BJ (cell line): ENCODE data around the gene EXD1. TPM values are rescaled to one million over a fixed set of nuclear protein-coding genes. Genes with fewer than 3 reads are reported as not detected.

Experiments
- CTCF ChIA-PET: fragments of 350-600 bp; formaldehyde crosslinking; extraction: SDS; loops from one replicate; lab custom pipeline; 2021; ENCODE audit warnings: antibody characterized with exemption, inconsistent platforms; lab: Yijun Ruan, JAX
- POLR2A ChIA-PET: fragments of 300-600 bp; sonication (Branson Sonifier 250); formaldehyde crosslinking; extraction: SDS; loops from one replicate; lab custom pipeline; 2021; ENCODE audit warnings: antibody characterized with exemption; lab: Charles Lee
- DNase-seq: peaks from one replicate; pipeline ENCODE4 v3.0.0-alpha.2; 2011; ENCODE audit warnings: low read depth
- H3K27me3 ChIP-seq: 2 replicates; pipeline ENCODE4 v1.6.0; 2011; ENCODE audit warnings: low read length; ENCODE audit not compliant: control insufficient read depth, insufficient read depth
- H3K36me3 ChIP-seq: 2 replicates; pipeline ENCODE4 v1.5.1; 2011; ENCODE audit warnings: low read length; ENCODE audit not compliant: control insufficient read depth, insufficient read depth
- H3K4me3 ChIP-seq: 2 replicates; pipeline ENCODE4 v1.5.1; 2011; ENCODE audit warnings: low read depth, mild to moderate bottlenecking, control low read depth, low read length
- polyA plus RNA-seq: library from polyadenylated mRNA; depleted of rRNA; stranded (reverse); fragments of >200 nt; gene quantifications from 2 replicates; pipeline ENCODE4 v1.2.3, GENCODE V29; 2011
- TF ChIP-seq, protein P1 (sequence below): IDR thresholded peaks from 2 replicates; pipeline ENCODE4 v1.5.1; 2011; ENCODE audit warnings: low read depth, mild to moderate bottlenecking, control low read depth, inconsistent platforms, low read length, moderate library complexity; ENCODE audit not compliant: insufficient read depth

The EXD1 gene
- polyA plus RNA-seq, 1 experiment, result not detected

- POLR2A ChIA-PET, result no interaction called here
Measured at GRCh38 chr15:41161736-41162135, 68.8 kb downstream of the EXD1 start.

DNA sequence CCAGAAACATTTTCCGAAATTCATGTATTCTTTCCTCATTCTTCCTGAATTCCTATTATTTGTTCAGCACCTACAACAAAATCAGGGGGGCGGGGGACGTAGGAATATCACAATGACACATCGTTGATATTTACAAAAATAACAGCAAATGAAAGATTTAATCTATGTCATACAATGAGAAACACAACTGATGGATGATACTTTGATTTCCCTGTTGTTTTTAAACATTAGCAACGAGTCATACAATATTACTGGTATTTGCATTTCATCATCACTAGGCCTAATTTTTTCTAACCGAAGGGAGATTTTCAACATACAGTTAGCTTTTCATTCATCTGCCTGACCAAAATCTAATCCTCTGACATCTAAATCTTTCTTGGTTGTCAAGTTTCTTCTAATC is 69.2 kb downstream of the EXD1 start:
- TF ChIP-seq, protein P1, sequence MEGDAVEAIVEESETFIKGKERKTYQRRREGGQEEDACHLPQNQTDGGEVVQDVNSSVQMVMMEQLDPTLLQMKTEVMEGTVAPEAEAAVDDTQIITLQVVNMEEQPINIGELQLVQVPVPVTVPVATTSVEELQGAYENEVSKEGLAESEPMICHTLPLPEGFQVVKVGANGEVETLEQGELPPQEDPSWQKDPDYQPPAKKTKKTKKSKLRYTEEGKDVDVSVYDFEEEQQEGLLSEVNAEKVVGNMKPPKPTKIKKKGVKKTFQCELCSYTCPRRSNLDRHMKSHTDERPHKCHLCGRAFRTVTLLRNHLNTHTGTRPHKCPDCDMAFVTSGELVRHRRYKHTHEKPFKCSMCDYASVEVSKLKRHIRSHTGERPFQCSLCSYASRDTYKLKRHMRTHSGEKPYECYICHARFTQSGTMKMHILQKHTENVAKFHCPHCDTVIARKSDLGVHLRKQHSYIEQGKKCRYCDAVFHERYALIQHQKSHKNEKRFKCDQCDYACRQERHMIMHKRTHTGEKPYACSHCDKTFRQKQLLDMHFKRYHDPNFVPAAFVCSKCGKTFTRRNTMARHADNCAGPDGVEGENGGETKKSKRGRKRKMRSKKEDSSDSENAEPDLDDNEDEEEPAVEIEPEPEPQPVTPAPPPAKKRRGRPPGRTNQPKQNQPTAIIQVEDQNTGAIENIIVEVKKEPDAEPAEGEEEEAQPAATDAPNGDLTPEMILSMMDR, result no peak
- no peaks in the 10 kb centered on the region for H3K27me3 ChIP-seq
- ChIA-PET POLR2A (no interaction called here), CTCF (no interaction called here)
- no peak overlapping the region for H3K4me3 ChIP-seq
- DNase-seq, result no peak
- no peaks in the 10 kb centered on the region for H3K36me3 ChIP-seq

More at GRCh38 chr15:41161736-41162135, 68.8 kb downstream of the EXD1 start:
- no peak for DNase-seq
- CTCF ChIA-PET, result interaction anchor here (0.6 kb wide), 1 partner anchor 8 kb away, joined by 3 read pairs; no protein-coding TSS in a partner anchor
- Histone ChIP-seq H3K36me3 (no peaks in the 10 kb centered on the region), H3K4me3 (no peak overlapping the region), H3K27me3 (no peaks in the 10 kb centered on the region)
- TF ChIP-seq, protein P1, result no peak

GRCh38 chr15:41160639-41161315 is 69.8 kb downstream of the EXD1 start:
- H3K27me3 ChIP-seq, result no peaks in the 10 kb centered on the region
- CTCF ChIA-PET, result no interaction called here
- TF ChIP-seq, protein P1, result no peak
- POLR2A ChIA-PET, result no interaction called here
- H3K36me3 ChIP-seq, result no peaks in the 10 kb centered on the region
- no peak for DNase-seq
- H3K4me3 ChIP-seq, result no peak overlapping the region

- CTCF ChIA-PET, result interaction anchor here (0.6 kb wide), 1 partner anchor 10 kb away, joined by 3 read pairs; no protein-coding TSS in a partner anchor
- POLR2A ChIA-PET, result no interaction called here
- TF ChIP-seq, protein P1, result no peak
Measured at GRCh38 chr15:41154412-41154811, 76.1 kb downstream of the EXD1 start.

DNA sequence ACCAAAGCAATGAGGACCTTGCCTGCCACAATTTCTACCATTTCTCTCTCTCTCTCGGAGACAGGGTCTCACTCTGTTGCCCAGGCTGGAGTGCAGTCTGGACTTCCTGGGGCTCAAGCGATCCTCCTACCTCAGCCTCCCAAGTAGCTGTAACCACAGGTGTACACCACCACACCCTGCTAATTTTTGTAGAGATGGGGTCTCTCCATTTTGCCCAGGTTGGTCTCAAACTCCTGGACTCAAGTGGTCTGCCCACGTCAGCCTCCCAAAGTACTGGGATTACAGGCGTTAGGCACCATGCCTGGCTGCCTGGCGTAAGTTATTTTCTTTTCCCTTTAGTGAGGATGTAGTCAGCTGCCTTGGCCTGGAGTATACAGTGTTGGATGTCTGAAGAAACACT is 76.8 kb downstream of the EXD1 start:
- no peak for DNase-seq
- POLR2A ChIA-PET, result no interaction called here
- CTCF ChIA-PET, result no interaction called here
- Histone ChIP-seq H3K36me3 (no peaks in the 10 kb centered on the region), H3K27me3 (no peaks in the 10 kb centered on the region), H3K4me3 (no peak overlapping the region)
- TF ChIP-seq, protein P1, result no peak

More at GRCh38 chr15:41154412-41154811, 76.1 kb downstream of the EXD1 start:
- no peak for DNase-seq
- Histone ChIP-seq H3K27me3 (no peaks in the 10 kb centered on the region), H3K36me3 (no peaks in the 10 kb centered on the region), H3K4me3 (no peak overlapping the region)
